Measurements from ENCODE around the gene DCTPP1. TPM values are rescaled to one million over a fixed set of nuclear protein-coding genes. Genes with fewer than 3 reads are reported as not detected.

Gene DCTPP1
- polyA plus RNA-seq, 1 donor from 2014 or later = 47.3 TPM

DNA sequence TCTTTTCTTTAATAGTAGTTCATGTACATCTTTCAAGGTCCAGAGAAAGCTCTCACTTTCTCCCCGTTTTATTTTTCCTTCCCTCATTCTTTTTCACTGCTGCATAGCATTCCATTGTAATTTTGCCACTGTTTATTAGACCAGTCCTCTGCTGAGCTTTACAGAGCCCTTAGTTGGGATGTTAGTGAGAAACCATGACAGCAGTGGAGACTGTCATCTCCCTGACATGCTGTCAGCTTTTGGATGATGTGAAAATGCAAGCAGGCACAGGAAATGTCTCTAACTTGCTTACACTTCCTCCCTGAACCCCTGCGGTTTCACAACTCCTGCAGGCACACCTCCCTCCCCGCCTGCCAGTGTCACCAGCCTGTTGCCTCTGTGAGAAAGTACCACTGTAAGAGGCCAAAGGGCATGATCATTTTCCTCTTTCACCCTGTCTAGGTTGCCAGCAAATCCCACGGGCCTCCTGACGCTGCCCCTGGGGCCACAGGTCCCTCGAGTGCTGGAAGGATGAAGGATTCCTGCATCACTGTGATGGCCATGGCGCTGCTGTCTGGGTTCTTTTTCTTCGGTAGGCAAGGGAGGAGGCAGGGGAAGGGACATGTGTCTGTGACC lies 42.6 kb upstream of the DCTPP1 start, which contains the start of gene ITGAL:
ITGAL (plus strand) TSS at position 415 of the 615 bp plus-strand sequence; CDS start at position 511, 96 bp downstream.
- Histone ChIP-seq H3K4me2 (ENCODE audit: low read length) (no peak within 1 kb of the TSS), H3K27me3 (ENCODE audit: insufficient read depth, low read depth, low read length) (no peaks in the 10 kb centered on the region), H3F3A (ENCODE audit: insufficient read depth, low read length, poor library complexity, severe bottlenecking) (no peaks in the 10 kb centered on the region), H3K9me3 (ENCODE audit: low read length) (no peaks in the 10 kb centered on the region), H3K27ac (ENCODE audit: low read length) (no peak within 1 kb of the TSS), H3K4me3 (ENCODE audit: low read length) (no peak within 1 kb of the TSS), H2AFZ (ENCODE audit: low read depth, low read length) (no peak within 1 kb of the TSS), H3K79me2 (replicated peaks; ENCODE audit: insufficient read depth, low read length) (no peaks in the 10 kb centered on the region), H3K36me3 (ENCODE audit: insufficient read depth, low read length) (no peaks in the 10 kb centered on the region), H3K9me2 (ENCODE audit: insufficient read depth, low read length) (no peaks in the 10 kb centered on the region), H4K20me1 (ENCODE audit: insufficient read depth) (no peaks in the 10 kb centered on the region), H3K9ac (ENCODE audit: low read length) (no peak within 1 kb of the TSS)
- TF ChIP-seq SMC3 (conservative IDR thresholded peaks at IDR 0.05; ENCODE audit: poor library complexity) (no peak), TAF1 (IDR thresholded peaks at IDR 0.05; ENCODE audit: low read depth) (no peak), POLR2AphosphoS5 (IDR thresholded peaks at IDR 0.05) (no peak), EZH2 (IDR thresholded peaks at IDR 0.05; ENCODE audit: borderline replicate concordance, insufficient read depth, low read length, poor library complexity, severe bottlenecking) (no peak), RAD21 (conservative IDR thresholded peaks at IDR 0.05) (no peak), REST (IDR thresholded peaks at IDR 0.05; ENCODE audit: borderline replicate concordance) (no peak), MXI1 (conservative IDR thresholded peaks at IDR 0.05; ENCODE audit: poor library complexity, severe bottlenecking) (no peak), EP300 (conservative IDR thresholded peaks at IDR 0.05; ENCODE audit: poor library complexity, severe bottlenecking) (no peak)
- TF ChIP-seq, protein P1, sequence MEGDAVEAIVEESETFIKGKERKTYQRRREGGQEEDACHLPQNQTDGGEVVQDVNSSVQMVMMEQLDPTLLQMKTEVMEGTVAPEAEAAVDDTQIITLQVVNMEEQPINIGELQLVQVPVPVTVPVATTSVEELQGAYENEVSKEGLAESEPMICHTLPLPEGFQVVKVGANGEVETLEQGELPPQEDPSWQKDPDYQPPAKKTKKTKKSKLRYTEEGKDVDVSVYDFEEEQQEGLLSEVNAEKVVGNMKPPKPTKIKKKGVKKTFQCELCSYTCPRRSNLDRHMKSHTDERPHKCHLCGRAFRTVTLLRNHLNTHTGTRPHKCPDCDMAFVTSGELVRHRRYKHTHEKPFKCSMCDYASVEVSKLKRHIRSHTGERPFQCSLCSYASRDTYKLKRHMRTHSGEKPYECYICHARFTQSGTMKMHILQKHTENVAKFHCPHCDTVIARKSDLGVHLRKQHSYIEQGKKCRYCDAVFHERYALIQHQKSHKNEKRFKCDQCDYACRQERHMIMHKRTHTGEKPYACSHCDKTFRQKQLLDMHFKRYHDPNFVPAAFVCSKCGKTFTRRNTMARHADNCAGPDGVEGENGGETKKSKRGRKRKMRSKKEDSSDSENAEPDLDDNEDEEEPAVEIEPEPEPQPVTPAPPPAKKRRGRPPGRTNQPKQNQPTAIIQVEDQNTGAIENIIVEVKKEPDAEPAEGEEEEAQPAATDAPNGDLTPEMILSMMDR (IDR thresholded peaks at IDR 0.05; ENCODE audit: poor library complexity, severe bottlenecking) = no peak

DNA sequence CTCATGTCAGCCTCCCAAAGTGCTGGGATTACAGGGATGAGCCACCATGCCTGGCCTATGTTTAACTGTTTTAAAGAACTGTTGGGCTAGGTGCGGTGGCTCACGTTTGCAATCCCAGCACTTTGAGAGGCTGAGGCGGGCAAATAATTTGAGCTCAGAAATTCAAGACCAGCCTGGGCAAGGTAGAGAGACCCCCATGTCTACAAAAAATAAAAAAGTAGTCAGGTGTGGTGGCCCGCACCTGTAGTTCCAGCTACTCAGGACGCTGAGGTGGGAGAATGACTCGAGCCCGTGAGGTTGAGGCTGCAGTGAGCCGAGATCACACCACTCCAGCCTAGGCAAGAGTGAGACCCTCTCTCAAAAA lies 40.8 kb upstream of the DCTPP1 start:
- Histone ChIP-seq H3K9me2 (ENCODE audit: insufficient read depth, low read length) (no peaks in the 10 kb centered on the region), H3K27me3 (ENCODE audit: insufficient read depth, low read depth, low read length) (no peaks in the 10 kb centered on the region), H3F3A (ENCODE audit: insufficient read depth, low read length, poor library complexity, severe bottlenecking) (no peaks in the 10 kb centered on the region), H3K27ac (ENCODE audit: low read length) (no peak overlapping the region), H3K4me3 (ENCODE audit: low read length) (no peak overlapping the region), H4K20me1 (ENCODE audit: insufficient read depth) (no peaks in the 10 kb centered on the region), H3K4me2 (ENCODE audit: low read length) (no peak overlapping the region), H3K9me3 (ENCODE audit: low read length) (no peaks in the 10 kb centered on the region), H2AFZ (ENCODE audit: low read depth, low read length) (no peak overlapping the region), H3K9ac (ENCODE audit: low read length) (no peak overlapping the region), H3K36me3 (ENCODE audit: insufficient read depth, low read length) (no peaks in the 10 kb centered on the region), H3K79me2 (replicated peaks; ENCODE audit: insufficient read depth, low read length) (no peaks in the 10 kb centered on the region)
- TF ChIP-seq EZH2 (IDR thresholded peaks at IDR 0.05; ENCODE audit: borderline replicate concordance, insufficient read depth, low read length, poor library complexity, severe bottlenecking) = no peak
- TF ChIP-seq SMC3 (conservative IDR thresholded peaks at IDR 0.05; ENCODE audit: poor library complexity) = no peak
- TF ChIP-seq, protein P1 (IDR thresholded peaks at IDR 0.05; ENCODE audit: poor library complexity, severe bottlenecking) = no peak
- no peak for TF ChIP-seq RAD21 (conservative IDR thresholded peaks at IDR 0.05)
- no peak for TF ChIP-seq EP300 (conservative IDR thresholded peaks at IDR 0.05; ENCODE audit: poor library complexity, severe bottlenecking)
- TF ChIP-seq POLR2AphosphoS5 (IDR thresholded peaks at IDR 0.05) = no peak
- no peak for TF ChIP-seq MXI1 (conservative IDR thresholded peaks at IDR 0.05; ENCODE audit: poor library complexity, severe bottlenecking)
- no peak for TF ChIP-seq TAF1 (IDR thresholded peaks at IDR 0.05; ENCODE audit: low read depth)
- TF ChIP-seq REST (IDR thresholded peaks at IDR 0.05; ENCODE audit: borderline replicate concordance) = no peak
